Stomach (tissue), 9 donors: ENCODE measurements around the gene TCEANC. TPM values are rescaled to one million over a fixed set of nuclear protein-coding genes. Genes with fewer than 3 reads are reported as not detected.
A peak's percentile ranks its signal among the peaks of the same experiment; 100 is the strongest.

ENCODE experiments used
- DNase-seq, 2 donors: peaks; one replicate each; pipeline versions ENCODE4 v3.0.0 to v3.0.0-alpha.2; 2013 to 2019
- H3K27ac ChIP-seq, 5 donors: fragments of 200-600 bp in 4 of 5; sonication (generic) in 4 of 5; one replicate each; pipeline ENCODE4 v1.5.1; 2013 to 2019; ENCODE audit warnings: mild to moderate bottlenecking in 1 of 5, moderate library complexity in 1 of 5
- H3K27me3 ChIP-seq, 3 donors: fragments of 200-600 bp; sonication (generic); one replicate each; pipeline ENCODE4 v1.5.1; 2017 to 2019; ENCODE audit warnings: mixed run types in 1 of 3
- H3K36me3 ChIP-seq, 4 donors: fragments of 200-600 bp; sonication (generic); 1 replicate in 3 of 4; 2 replicates in 1 of 4; pipeline ENCODE4 v1.5.1; 2016 to 2019
- H3K4me1 ChIP-seq, 4 donors: fragments of 200-600 bp; sonication (generic); one replicate each; pipeline ENCODE4 v1.5.1; 2016 to 2019
- H3K4me3 ChIP-seq, 4 donors: fragments of 200-600 bp; sonication (generic) in 3 of 4; one replicate each; pipeline ENCODE4 v1.5.1; 2016 to 2019; ENCODE audit warnings: mild to moderate bottlenecking in 1 of 4
- H3K9me3 ChIP-seq, 4 donors: fragments of 200-600 bp; sonication (generic); one replicate each; pipeline ENCODE4 v1.5.1; 2016 to 2019
- CTCF ChIP-seq, 7 experiments: fragments of 450-650 bp in 4 of 7; fragments of 200-600 bp in 3 of 7; sonication (generic) in 3 of 7; IDR thresholded peaks; one replicate each; pipeline ENCODE4 v1.5.1; 2016 to 2019; ENCODE audit warnings: antibody characterized with exemption in 7 of 7, control low read depth in 2 of 7, mild to moderate bottlenecking in 1 of 7
- EP300 ChIP-seq: sonication (generic); formaldehyde crosslinking; IDR thresholded peaks from one replicate; pipeline ENCODE4 v1.6.1; 2017; ENCODE audit warnings: antibody characterized with exemption
- POLR2A ChIP-seq, 4 donors: fragments of 450-650 bp; IDR thresholded peaks; one replicate each; pipeline ENCODE4 v1.6.1; 2016; ENCODE audit warnings: antibody characterized with exemption in 4 of 4, control low read depth in 2 of 4, mild to moderate bottlenecking in 1 of 4, moderate library complexity in 1 of 4
- POLR2AphosphoS5 ChIP-seq, 3 donors: sonication (generic); formaldehyde crosslinking; IDR thresholded peaks; one replicate each; pipeline ENCODE4 v1.6.1; 2016; ENCODE audit warnings: antibody characterized with exemption in 3 of 3
- WGBS, 5 donors: extraction: QIAGEN DNeasy Blood & Tissue Kit in 3 of 5; methylation state at CpG; one replicate each; pipeline versions ENCODE4 v1.1.5 to v1.1.7; 2013 to 2018; 5-methylcytosine and 5-hydroxymethylcytosine counted together
- intact Hi-C: fragments of 100-400 bp; cut with DNase I; formaldehyde crosslinking; loops from one replicate; pipeline ENCODE4 v1.15.1; 2023; ENCODE audit warnings: low total_unique reads
- polyA plus RNA-seq, 3 donors: library from polyadenylated mRNA; stranded (reverse); fragments of 200-250 nt; gene quantifications; one replicate each; pipeline ENCODE4 v1.2.3, GENCODE V29; 2013
- total RNA-seq, 5 donors: library from RNA; depleted of rRNA; stranded (reverse); fragments of >200 nt; gene quantifications; one replicate each; pipeline versions ENCODE4 v1.1.0 to v1.2.3, GENCODE V29; 2014 to 2016
- donor health status: healthy with polysubstance abuse.
- donor health status: Bipolar disorder and iron deficiency.
- donor health status: healthy.

The TCEANC gene
- total and polyA plus RNA-seq, 8 donors = 1.2 to 25.7 (median 3.5) TPM

- H3K27me3 ChIP-seq = no peaks in the 10 kb centered on the region
- 42 to 52% (median 43%) methylated on average over 6 of the region's 6 CpGs for WGBS, 5 donors
- no peak overlapping the region for H3K4me3 ChIP-seq
- peaks cover 0 to 14% (median under 1%) of the 10 kb centered on the region in 4 donors for H3K4me1 ChIP-seq
- intact Hi-C loops = no loop called here
- TF ChIP-seq EP300 = no peak
- peak overlapping the region in 3 of 5 donors; percentile 21 to 34 (median 31) for H3K27ac ChIP-seq
- H3K36me3 ChIP-seq = peaks cover 0 to 18% (median 8%) of the 10 kb centered on the region in 4 donors
- no peak for DNase-seq
- no peaks in the 10 kb centered on the region for H3K9me3 ChIP-seq
Measured at GRCh38 chrX:13659063-13659462, 6.1 kb downstream of the TCEANC start.

- no peak for DNase-seq
- WGBS, 5 donors = 56 to 84% (median 75%) methylated on average over 6 of the region's 6 CpGs
- peak overlapping the region in 3 of 5 donors; percentile 46 to 68 (median 53) for H3K27ac ChIP-seq
- intact Hi-C loops = no loop called here
- H3K27me3 ChIP-seq = no peaks in the 10 kb centered on the region
- TF ChIP-seq EP300 = no peak
- no peak for TF ChIP-seq CTCF (IDR thresholded peaks at IDR 0.05)
- TF ChIP-seq POLR2AphosphoS5 (IDR thresholded peaks at IDR 0.05) = no peak
- TF ChIP-seq POLR2A (IDR thresholded peaks at IDR 0.05) = no peak
- H3K4me1 ChIP-seq = peaks cover 0 to 13% (median 0%) of the 10 kb centered on the region in 4 donors
- no peaks in the 10 kb centered on the region for H3K9me3 ChIP-seq
- H3K36me3 ChIP-seq = peaks cover 0 to 13% (median 6%) of the 10 kb centered on the region in 4 donors
- peak overlapping the region in 2 of 4 donors; percentile 9 to 15 for H3K4me3 ChIP-seq
Measured at GRCh38 chrX:13661735-13662288, 8.9 kb downstream of the TCEANC start.

- Histone ChIP-seq H3K27ac (peak overlapping the region in 3 of 5 donors; percentile 46 to 68 (median 53)), H3K9me3 (no peaks in the 10 kb centered on the region), H3K27me3 (no peaks in the 10 kb centered on the region), H3K4me3 (peak overlapping the region in 2 of 4 donors; percentile 9 to 15), H3K4me1 (peaks cover 0 to 17% (median 2%) of the 10 kb centered on the region in 4 donors), H3K36me3 (peaks cover 0 to 13% (median 6%) of the 10 kb centered on the region in 4 donors)
- 60 to 80% (median 77%) methylated on average over 6 of the region's 6 CpGs for WGBS, 5 donors
- intact Hi-C loops = no loop called here
- no peak for TF ChIP-seq POLR2A (IDR thresholded peaks at IDR 0.05)
- DNase-seq = peak in 1 of 2 donors; percentile 41
Measured at GRCh38 chrX:13662355-13662791, 9.4 kb downstream of the TCEANC start.

- 65 to 80% (median 78%) methylated on average over 3 of the region's 3 CpGs for WGBS, 5 donors
- DNase-seq = no peak
- Histone ChIP-seq H3K27me3 (no peaks in the 10 kb centered on the region), H3K27ac (peak overlapping the region in 2 of 5 donors; percentile 3 to 27), H3K9me3 (no peaks in the 10 kb centered on the region), H3K36me3 (peaks cover 0 to 13% (median 6%) of the 10 kb centered on the region in 4 donors), H3K4me1 (peaks cover 0 to 19% (median 8%) of the 10 kb centered on the region in 4 donors), H3K4me3 (no peak overlapping the region)
- no peak for TF ChIP-seq POLR2AphosphoS5 (IDR thresholded peaks at IDR 0.05)
- no peak for TF ChIP-seq POLR2A (IDR thresholded peaks at IDR 0.05)
- TF ChIP-seq CTCF (IDR thresholded peaks at IDR 0.05) = no peak
- no peak for TF ChIP-seq EP300
- intact Hi-C loops = no loop called here
Measured at GRCh38 chrX:13664020-13664419, 11.1 kb downstream of the TCEANC start.

GRCh38 chrX:13666836-13667235, 13.9 kb downstream of the TCEANC start:
- Histone ChIP-seq H3K4me1 (peaks cover 0 to 19% (median 7%) of the 10 kb centered on the region in 4 donors), H3K4me3 (no peak overlapping the region), H3K27ac (no peak overlapping the region), H3K36me3 (peaks cover 0 to 13% (median 5%) of the 10 kb centered on the region in 4 donors), H3K9me3 (no peaks in the 10 kb centered on the region), H3K27me3 (no peaks in the 10 kb centered on the region)
- 71 to 82% (median 77%) methylated on average over 3 of the region's 3 CpGs for WGBS, 5 donors
- no peak for DNase-seq
- intact Hi-C loops = no loop called here
- TF ChIP-seq POLR2AphosphoS5 (IDR thresholded peaks at IDR 0.05) = no peak
- no peak for TF ChIP-seq POLR2A (IDR thresholded peaks at IDR 0.05)
- TF ChIP-seq CTCF (IDR thresholded peaks at IDR 0.05) = no peak
- TF ChIP-seq EP300 = no peak
